HG03460 (cell line): Measurements from ENCODE around the gene PAK4.

Experiments used
- ATAC-seq: cut with Tn5 transposase; IDR thresholded peaks from one replicate; pipeline ENCODE4 v1.9.1; 2021; ENCODE audit not compliant: unreplicated experiment

Gene PAK4

DNA sequence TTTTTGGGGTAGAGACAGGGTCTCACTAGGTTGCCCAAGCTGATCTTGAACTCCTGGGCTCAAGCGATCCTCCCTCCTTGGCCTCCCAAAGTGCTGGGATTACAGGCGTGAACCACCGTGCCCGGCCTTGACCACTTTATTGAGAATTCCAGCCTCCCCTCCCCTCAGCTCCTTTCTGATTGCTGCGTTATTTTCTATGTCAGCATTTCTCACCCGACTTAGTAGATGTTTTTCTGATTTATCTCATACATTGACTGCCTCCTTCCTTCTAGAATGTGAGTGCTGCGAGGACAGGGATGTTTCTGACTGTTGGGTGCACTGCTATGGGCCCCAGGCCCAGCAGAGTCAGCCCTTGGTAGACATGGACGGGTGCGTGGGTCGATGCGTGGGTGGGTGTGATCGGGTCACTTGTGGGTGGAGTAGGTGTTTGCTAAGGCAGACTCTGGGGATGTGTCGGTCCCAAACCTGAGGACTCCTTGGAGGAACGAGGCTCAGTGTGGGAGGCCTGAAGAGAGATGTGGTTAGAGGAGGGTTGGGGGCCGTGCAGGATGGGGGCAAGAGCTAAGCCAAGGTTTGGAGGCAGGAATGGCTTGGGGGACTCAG lies 37.0 kb downstream of the PAK4 start:
- ATAC-seq, result no peak

- ATAC-seq, result no peak
These were observed 38.0 kb downstream of the PAK4 start for GRCh38 chr19:39163621-39164020.

- ATAC-seq, result no peak
These were observed 38.7 kb downstream of the PAK4 start for GRCh38 chr19:39164289-39164688.

DNA sequence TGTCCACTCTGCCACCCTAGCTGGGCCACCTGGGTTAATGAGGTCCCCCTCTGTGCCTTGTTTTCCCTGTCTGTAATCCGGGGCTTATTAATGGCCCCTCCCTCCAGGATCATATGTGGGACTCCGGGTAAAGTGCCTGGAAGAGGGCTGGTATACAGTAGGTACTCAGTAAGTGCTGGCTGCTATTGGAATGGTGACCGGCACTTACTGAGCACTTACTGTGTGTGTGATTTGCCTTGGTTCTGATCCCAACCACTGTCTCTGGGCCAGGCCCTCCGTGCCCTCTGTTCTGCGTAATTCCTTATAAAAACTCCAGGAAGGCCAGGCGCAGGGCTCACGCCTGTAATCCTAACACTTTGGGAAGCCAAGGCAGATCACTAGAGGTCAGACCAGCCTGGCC lies 40.3 kb downstream of the PAK4 start:
- no peak for ATAC-seq

- no peak for ATAC-seq
These were observed 41.2 kb downstream of the PAK4 start for GRCh38 chr19:39166571-39167391.

DNA sequence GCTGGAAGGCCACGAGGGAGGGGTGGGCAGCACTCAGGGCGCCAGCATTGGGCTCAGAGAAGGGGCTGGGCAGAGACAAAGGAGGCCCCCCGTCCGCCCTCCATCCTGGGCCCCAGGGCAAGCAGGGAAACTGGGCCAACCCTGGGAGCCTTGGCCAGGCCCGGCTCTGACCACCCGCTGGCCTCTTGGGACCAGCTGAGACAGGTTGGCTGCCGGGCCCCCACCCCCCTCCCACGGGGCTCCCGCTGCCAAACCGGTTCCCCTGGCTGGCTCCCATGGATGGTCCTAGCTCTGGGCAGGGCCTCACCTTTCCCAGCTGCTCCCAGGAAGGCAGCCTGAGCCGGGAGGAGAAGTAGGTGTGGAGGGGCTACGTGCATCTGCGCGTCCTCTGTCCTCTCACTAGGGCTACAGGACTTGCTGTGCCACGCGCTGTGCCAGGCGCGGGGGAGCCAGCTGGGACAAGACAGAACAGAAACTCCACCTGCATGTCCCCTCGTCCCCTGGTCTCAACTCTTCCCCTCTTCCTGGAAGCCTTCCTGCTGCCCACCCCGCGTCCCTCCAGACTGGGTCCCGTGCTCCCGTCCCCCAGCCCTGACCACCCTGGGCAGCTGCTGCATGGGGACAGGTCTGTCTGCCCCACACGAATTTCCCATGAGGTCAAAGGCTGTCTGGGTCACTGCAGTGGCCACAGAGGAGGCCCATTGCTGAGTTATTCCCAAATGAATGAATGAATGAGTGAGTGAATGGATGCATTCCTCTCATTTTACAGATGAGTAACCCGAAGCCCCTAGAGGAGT lies 42.1 kb downstream of the PAK4 start:
- ATAC-seq, result no peak

- no peak for ATAC-seq
These were observed 42.9 kb downstream of the PAK4 start for GRCh38 chr19:39168258-39169142.

GRCh38 chr19:39169143-39169810 lies 43.7 kb downstream of the PAK4 start:
- no peak for ATAC-seq

- no peak for ATAC-seq
These were observed 45.0 kb downstream of the PAK4 start for GRCh38 chr19:39170386-39171231.

- no peak for ATAC-seq
These were observed 46.2 kb downstream of the PAK4 start for GRCh38 chr19:39171479-39172465.

- ATAC-seq, result no peak
These were observed 47.3 kb downstream of the PAK4 start for GRCh38 chr19:39172700-39173501.

DNA sequence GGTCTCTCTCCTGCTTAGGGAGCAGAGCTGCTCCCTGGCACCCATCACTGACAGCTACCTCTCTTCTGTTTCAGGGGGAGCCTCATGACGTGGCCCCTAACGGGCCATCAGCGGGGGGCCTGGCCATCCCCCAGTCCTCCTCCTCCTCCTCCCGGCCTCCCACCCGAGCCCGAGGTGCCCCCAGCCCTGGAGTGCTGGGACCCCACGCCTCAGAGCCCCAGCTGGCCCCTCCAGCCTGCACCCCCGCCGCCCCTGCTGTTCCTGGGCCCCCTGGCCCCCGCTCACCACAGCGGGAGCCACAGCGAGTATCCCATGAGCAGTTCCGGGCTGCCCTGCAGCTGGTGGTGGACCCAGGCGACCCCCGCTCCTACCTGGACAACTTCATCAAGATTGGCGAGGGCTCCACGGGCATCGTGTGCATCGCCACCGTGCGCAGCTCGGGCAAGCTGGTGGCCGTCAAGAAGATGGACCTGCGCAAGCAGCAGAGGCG lies 48.0 kb downstream of the PAK4 start:
- no peak for ATAC-seq

GRCh38 chr19:39174142-39174541 lies 48.6 kb downstream of the PAK4 start:
- no peak for ATAC-seq

DNA sequence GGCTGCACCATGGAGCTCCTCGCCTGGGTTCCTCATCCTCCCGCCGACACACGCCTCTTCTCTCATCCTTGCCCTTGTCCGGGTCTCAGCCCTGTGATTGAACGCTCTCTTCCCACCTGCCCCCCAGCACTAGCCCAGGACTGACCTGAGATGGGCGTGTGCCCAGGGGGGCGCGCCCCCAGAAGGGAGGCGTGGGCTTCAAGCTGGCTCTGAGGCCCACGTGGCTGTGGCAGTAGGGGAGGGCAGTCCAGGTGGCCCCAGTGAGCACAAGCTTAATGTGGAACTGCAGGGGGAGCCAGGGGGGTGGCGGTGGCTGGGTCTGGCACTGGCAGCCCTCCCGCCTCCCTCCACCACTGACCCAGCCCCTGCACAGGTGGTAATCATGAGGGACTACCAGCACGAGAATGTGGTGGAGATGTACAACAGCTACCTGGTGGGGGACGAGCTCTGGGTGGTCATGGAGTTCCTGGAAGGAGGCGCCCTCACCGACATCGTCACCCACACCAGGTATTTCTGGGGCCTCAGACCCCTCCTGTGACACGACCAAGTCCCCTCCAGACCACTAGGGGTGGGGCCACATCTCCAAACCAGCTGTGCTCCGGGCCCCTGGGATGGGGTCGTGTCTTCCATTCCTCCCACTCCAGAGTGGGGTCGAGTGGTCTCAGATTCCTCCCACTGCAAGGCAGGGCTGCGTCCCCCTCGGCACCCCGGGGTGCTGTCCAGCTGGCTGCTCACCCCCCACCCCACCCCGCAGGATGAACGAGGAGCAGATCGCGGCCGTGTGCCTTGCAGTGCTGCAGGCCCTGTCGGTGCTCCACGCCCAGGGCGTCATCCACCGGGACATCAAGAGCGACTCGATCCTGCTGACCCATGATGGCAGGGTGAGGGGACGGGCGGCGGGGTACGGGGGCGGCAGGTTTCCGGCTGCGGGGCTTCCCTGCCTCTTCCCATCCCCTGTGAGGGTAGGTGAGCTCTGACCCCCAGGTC lies 49.3 kb downstream of the PAK4 start:
- ATAC-seq, result no peak

- no peak for ATAC-seq
These were observed 50.0 kb downstream of the PAK4 start for GRCh38 chr19:39175564-39175963.

DNA sequence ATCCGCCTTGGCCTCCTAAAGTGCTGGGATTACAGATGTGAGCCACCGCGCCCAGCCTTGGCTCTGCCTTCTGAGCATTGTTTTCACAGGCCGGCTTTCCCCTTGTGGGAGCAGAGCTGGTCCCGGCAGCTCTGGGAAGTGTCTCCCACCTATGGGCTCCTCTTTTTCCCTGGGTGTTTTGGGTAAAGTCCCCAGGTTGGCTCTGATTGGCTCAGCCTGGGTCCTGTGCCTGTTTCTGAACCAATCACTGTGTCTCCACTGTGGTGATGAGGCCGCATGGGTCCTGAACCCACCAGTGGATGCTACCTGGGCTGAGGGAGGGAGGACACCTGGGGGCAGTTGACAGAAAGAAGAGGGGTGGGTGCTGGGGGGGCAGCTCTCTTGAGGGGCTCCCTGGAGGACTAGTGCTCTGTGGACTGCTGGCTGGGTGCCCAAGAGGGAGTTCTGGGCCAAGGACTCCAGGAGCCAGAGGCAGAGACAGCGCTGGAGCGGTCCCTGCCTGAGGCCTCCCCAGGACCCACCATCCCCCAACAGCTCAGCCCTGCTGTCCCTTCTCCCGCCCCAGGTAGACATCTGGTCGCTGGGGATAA lies 51.6 kb downstream of the PAK4 start:
- ATAC-seq, result no peak
